Upper lobe of left lung (tissue), 6 donors: Measurements from ENCODE around the gene UBASH3A. TPM values are rescaled to one million over a fixed set of nuclear protein-coding genes. Genes with fewer than 3 reads are reported as not detected.

Source experiments
- ATAC-seq, 2 donors: fragments of 200-7000 bp; cut with Tn5 transposase; one replicate each; pipeline ENCODE4 v1.9.1; 2022; ENCODE audit warnings: mild to moderate bottlenecking in 2 of 2, moderate library complexity in 2 of 2; ENCODE audit not compliant: low FRiP score in 2 of 2
- DNase-seq, 2 donors: peaks; one replicate each; pipeline ENCODE4 v3.0.0-alpha.2; 2019 to 2020
- H3K27ac ChIP-seq, 4 donors: fragments of 200-600 bp; sonication (generic); one replicate each; pipeline ENCODE4 v1.5.1; 2016 to 2019
- H3K27me3 ChIP-seq, 4 donors: fragments of 200-600 bp; sonication (generic); one replicate each; pipeline ENCODE4 v1.5.1; 2017 to 2019
- H3K36me3 ChIP-seq, 4 donors: fragments of 200-600 bp; sonication (generic); one replicate each; pipeline ENCODE4 v1.5.1; 2016 to 2019
- H3K4me1 ChIP-seq, 4 donors: fragments of 200-600 bp; sonication (generic); one replicate each; pipeline ENCODE4 v1.5.1; 2018 to 2019
- H3K4me3 ChIP-seq, 4 donors: fragments of 200-600 bp; sonication (generic); one replicate each; pipeline ENCODE4 v1.5.1; 2017 to 2019; ENCODE audit warnings: mild to moderate bottlenecking in 2 of 4, moderate library complexity in 1 of 4
- H3K9me3 ChIP-seq, 4 donors: fragments of 200-600 bp; sonication (generic); one replicate each; pipeline ENCODE4 v1.5.1; 2018 to 2019
- CTCF ChIP-seq, 6 experiments: fragments of 450-650 bp in 4 of 6; fragments of 200-600 bp in 2 of 6; sonication (generic) in 2 of 6; IDR thresholded peaks; one replicate each; pipeline ENCODE4 v1.5.1; 2016 to 2019; ENCODE audit warnings: antibody characterized with exemption in 6 of 6
- EP300 ChIP-seq, 4 donors: sonication (generic); formaldehyde crosslinking; IDR thresholded peaks; one replicate each; pipeline ENCODE4 v1.5.1; 2017; ENCODE audit warnings: antibody characterized with exemption in 4 of 4, control low read depth in 2 of 4
- POLR2A ChIP-seq, 4 donors: fragments of 450-650 bp; IDR thresholded peaks; one replicate each; pipeline ENCODE4 v1.5.1; 2016 to 2017; ENCODE audit warnings: antibody characterized with exemption in 4 of 4, mild to moderate bottlenecking in 2 of 4
- POLR2AphosphoS5 ChIP-seq, 2 donors: sonication (generic); formaldehyde crosslinking; IDR thresholded peaks; one replicate each; pipeline ENCODE4 v1.5.1; 2017; ENCODE audit warnings: antibody characterized with exemption in 2 of 2
- WGBS, 2 donors: methylation state at CpG; one replicate each; pipeline ENCODE4 v1.1.5; 2017 to 2018; 5-methylcytosine and 5-hydroxymethylcytosine counted together
- total RNA-seq, 6 donors: library from RNA; depleted of rRNA in 4 of 6; stranded (reverse); fragments of >200 nt in 4 of 6; gene quantifications; one replicate each; pipeline versions ENCODE4 v1.1.0 to v1.2.1, GENCODE V29; 2016 to 2021
- donor health status: DM: no; HTN: no; CAD: no; lungs with moderate emphysema.
- donor health status: DM: no; HTN: yes; CAD: no; lungs with severe emphysema.

The UBASH3A gene
- total RNA-seq, 6 donors from 2014 or later, result 1.4 to 7.3 (median 2.9) TPM; not detected in 1

- peak overlapping the region in 1 of 4 donors; percentile 13 for H3K27ac ChIP-seq
- DNase-seq, result peak in 1 of 2 donors; percentile 64
Measured at GRCh38 chr21:42414928-42415769, 11.4 kb downstream of the UBASH3A start.

GRCh38 chr21:42417533-42417932 lies 13.8 kb downstream of the UBASH3A start:
- H3K27me3 ChIP-seq, result no peaks in the 10 kb centered on the region
- DNase-seq, result no peak
- TF ChIP-seq POLR2AphosphoS5 (IDR thresholded peaks at IDR 0.05) (no peak), EP300 (IDR thresholded peaks at IDR 0.05) (no peak), POLR2A (IDR thresholded peaks at IDR 0.05) (no peak), CTCF (IDR thresholded peaks at IDR 0.05) (no peak)

More at GRCh38 chr21:42414928-42415769, 11.4 kb downstream of the UBASH3A start:
- H3K9me3 ChIP-seq, result no peaks in the 10 kb centered on the region
- no peak overlapping the region for H3K4me3 ChIP-seq
- ATAC-seq, result peak; percentile 9 to 34
- H3K36me3 ChIP-seq, result no peaks in the 10 kb centered on the region
- TF ChIP-seq CTCF (IDR thresholded peaks at IDR 0.05) (no peak), EP300 (IDR thresholded peaks at IDR 0.05) (no peak), POLR2A (IDR thresholded peaks at IDR 0.05) (no peak), POLR2AphosphoS5 (IDR thresholded peaks at IDR 0.05) (no peak)
- WGBS, 2 donors, result 64 to 67% methylated on average over 6 to 27 of the region's 27 CpGs
- H3K27me3 ChIP-seq, result peaks cover 0 to 1% (median 0%) of the 10 kb centered on the region in 4 donors
- H3K4me1 ChIP-seq, result peaks cover 0 to 8% (median 0%) of the 10 kb centered on the region in 4 donors

GRCh38 chr21:42418886-42419285 lies 15.2 kb downstream of the UBASH3A start:
- TF ChIP-seq POLR2AphosphoS5 (IDR thresholded peaks at IDR 0.05), result no peak
- no peak for TF ChIP-seq CTCF (IDR thresholded peaks at IDR 0.05)
- no peak for TF ChIP-seq EP300 (IDR thresholded peaks at IDR 0.05)
- TF ChIP-seq POLR2A (IDR thresholded peaks at IDR 0.05), result no peak
- 70 to 76% methylated on average over 4 of the region's 4 CpGs for WGBS, 2 donors
- Histone ChIP-seq H3K9me3 (no peaks in the 10 kb centered on the region), H3K27ac (no peak overlapping the region), H3K27me3 (no peaks in the 10 kb centered on the region), H3K36me3 (no peaks in the 10 kb centered on the region), H3K4me1 (no peaks in the 10 kb centered on the region), H3K4me3 (no peak overlapping the region)
- ATAC-seq, result no peak
- no peak for DNase-seq

More at GRCh38 chr21:42417533-42417932, 13.8 kb downstream of the UBASH3A start:
- Histone ChIP-seq H3K9me3 (no peaks in the 10 kb centered on the region), H3K4me3 (no peak overlapping the region), H3K27ac (no peak overlapping the region), H3K36me3 (no peaks in the 10 kb centered on the region), H3K4me1 (no peaks in the 10 kb centered on the region)
- WGBS, 2 donors, result 66 to 83% methylated on average over 6 of the region's 6 CpGs
- ATAC-seq, result no peak

- Histone ChIP-seq H3K4me1 (peaks cover 0 to 7% (median 3%) of the 10 kb centered on the region in 4 donors), H3K4me3 (no peak overlapping the region), H3K27ac (no peak overlapping the region), H3K27me3 (no peaks in the 10 kb centered on the region), H3K9me3 (no peaks in the 10 kb centered on the region), H3K36me3 (no peaks in the 10 kb centered on the region)
- 96 to 97% methylated on average over 6 of the region's 6 CpGs for WGBS, 2 donors
- DNase-seq, result no peak
- no peak for ATAC-seq
- TF ChIP-seq EP300 (IDR thresholded peaks at IDR 0.05) (no peak), POLR2A (IDR thresholded peaks at IDR 0.05) (no peak), POLR2AphosphoS5 (IDR thresholded peaks at IDR 0.05) (no peak), CTCF (IDR thresholded peaks at IDR 0.05) (no peak)
Measured at GRCh38 chr21:42419845-42420244, 16.1 kb downstream of the UBASH3A start.
